ENCODE data around the gene ST6GAL1.

ST6GAL1 gene

DNA sequence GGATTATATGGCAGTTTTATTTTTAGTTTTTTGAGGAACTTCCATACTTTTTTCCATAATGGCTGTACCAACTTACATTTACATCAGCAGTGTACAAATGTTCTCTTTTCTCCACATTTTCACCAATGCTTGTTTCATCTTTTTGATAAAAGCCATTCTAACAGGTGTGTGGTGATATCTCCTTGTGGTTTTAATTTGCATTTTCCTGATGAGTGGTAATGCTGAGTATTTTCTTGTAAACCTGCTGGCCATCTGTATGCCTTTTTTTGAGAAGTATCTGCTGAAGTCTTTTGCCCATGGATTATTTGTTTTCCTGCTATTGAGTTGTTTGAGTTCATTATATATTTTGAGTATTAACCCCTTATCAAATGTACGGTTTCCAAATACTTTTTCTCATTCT is 158.4 kb downstream of the ST6GAL1 start:
- no peaks in the 10 kb centered on the region for H3K36me3 ChIP-seq (ENCODE audit: control insufficient read depth, insufficient read depth, low read length)
- no peaks in the 10 kb centered on the region for H3K9me3 ChIP-seq (ENCODE audit: control insufficient read depth, low read length)
- no peaks in the 10 kb centered on the region for H3K27me3 ChIP-seq (ENCODE audit: control insufficient read depth, insufficient read depth, low read length)
- no peaks in the 10 kb centered on the region for H3K4me1 ChIP-seq (ENCODE audit: control insufficient read depth, insufficient read depth, low read length)
- no peak overlapping the region for H3K9ac ChIP-seq (ENCODE audit: low read length)
- H3K4me3 ChIP-seq (ENCODE audit: low read length), result no peak overlapping the region

- Histone ChIP-seq H3K27me3 (ENCODE audit: control insufficient read depth, insufficient read depth, low read length) (no peaks in the 10 kb centered on the region), H3K4me1 (ENCODE audit: control insufficient read depth, insufficient read depth, low read length) (no peaks in the 10 kb centered on the region), H3K36me3 (ENCODE audit: control insufficient read depth, insufficient read depth, low read length) (no peaks in the 10 kb centered on the region), H3K9me3 (ENCODE audit: control insufficient read depth, low read length) (no peaks in the 10 kb centered on the region), H3K9ac (ENCODE audit: low read length) (no peak overlapping the region), H3K4me3 (ENCODE audit: low read length) (no peak overlapping the region)
Measured at GRCh38 chr3:187093320-187093719, 163.0 kb downstream of the ST6GAL1 start.

DNA sequence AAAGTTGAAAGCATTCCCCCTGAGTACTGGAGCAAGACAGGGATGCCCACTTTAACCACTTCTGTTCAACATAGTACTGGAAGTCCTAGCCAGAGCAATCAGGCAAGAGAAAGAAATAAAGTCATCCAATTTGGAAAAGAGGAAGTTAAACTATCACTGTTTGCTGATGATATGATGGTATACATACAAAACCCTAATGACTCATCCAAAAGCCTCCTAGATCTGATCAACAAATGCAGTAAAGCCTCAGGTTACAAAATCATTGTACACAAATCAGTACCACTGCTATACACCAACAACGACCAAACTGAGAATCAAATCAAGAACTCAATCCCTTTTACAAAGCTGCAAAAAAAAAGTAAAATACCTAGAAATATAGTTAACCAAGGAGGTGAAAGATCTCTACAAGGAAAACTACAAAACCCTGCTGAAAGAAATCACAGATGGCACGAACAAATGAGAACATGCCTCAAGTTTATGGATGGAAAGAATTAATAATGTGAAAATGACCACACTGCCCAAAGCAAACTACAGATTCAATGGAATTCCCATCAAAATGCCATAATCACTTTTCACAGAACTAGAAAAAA is 168.7 kb downstream of the ST6GAL1 start:
- Histone ChIP-seq H3K4me1 (ENCODE audit: control insufficient read depth, insufficient read depth, low read length) (peaks cover 3% of the 10 kb centered on the region), H3K9me3 (ENCODE audit: control insufficient read depth, low read length) (no peaks in the 10 kb centered on the region), H3K36me3 (ENCODE audit: control insufficient read depth, insufficient read depth, low read length) (no peaks in the 10 kb centered on the region), H3K9ac (ENCODE audit: low read length) (no peak overlapping the region), H3K4me3 (ENCODE audit: low read length) (no peak overlapping the region), H3K27me3 (ENCODE audit: control insufficient read depth, insufficient read depth, low read length) (no peaks in the 10 kb centered on the region)

GRCh38 chr3:187101184-187102072 is 171.1 kb downstream of the ST6GAL1 start:
- H3K27me3 ChIP-seq (ENCODE audit: control insufficient read depth, insufficient read depth, low read length), result no peaks in the 10 kb centered on the region
- no peak overlapping the region for H3K4me3 ChIP-seq (ENCODE audit: low read length)
- H3K4me1 ChIP-seq (ENCODE audit: control insufficient read depth, insufficient read depth, low read length), result peaks cover 3% of the 10 kb centered on the region
- no peaks in the 10 kb centered on the region for H3K36me3 ChIP-seq (ENCODE audit: control insufficient read depth, insufficient read depth, low read length)
- no peak overlapping the region for H3K9ac ChIP-seq (ENCODE audit: low read length)
- no peaks in the 10 kb centered on the region for H3K9me3 ChIP-seq (ENCODE audit: control insufficient read depth, low read length)

- H3K4me1 ChIP-seq (ENCODE audit: control insufficient read depth, insufficient read depth, low read length), result peaks cover 3% of the 10 kb centered on the region
- no peak overlapping the region for H3K4me3 ChIP-seq (ENCODE audit: low read length)
- no peaks in the 10 kb centered on the region for H3K27me3 ChIP-seq (ENCODE audit: control insufficient read depth, insufficient read depth, low read length)
- no peaks in the 10 kb centered on the region for H3K36me3 ChIP-seq (ENCODE audit: control insufficient read depth, insufficient read depth, low read length)
- H3K9ac ChIP-seq (ENCODE audit: low read length), result no peak overlapping the region
- H3K9me3 ChIP-seq (ENCODE audit: control insufficient read depth, low read length), result no peaks in the 10 kb centered on the region
Measured at GRCh38 chr3:187102073-187102634, 171.8 kb downstream of the ST6GAL1 start.

GRCh38 chr3:187103251-187103650 is 172.9 kb downstream of the ST6GAL1 start:
- Histone ChIP-seq H3K4me3 (ENCODE audit: low read length) (no peak overlapping the region), H3K4me1 (ENCODE audit: control insufficient read depth, insufficient read depth, low read length) (peaks cover 3% of the 10 kb centered on the region), H3K9ac (ENCODE audit: low read length) (no peak overlapping the region), H3K9me3 (ENCODE audit: control insufficient read depth, low read length) (no peaks in the 10 kb centered on the region), H3K36me3 (ENCODE audit: control insufficient read depth, insufficient read depth, low read length) (no peaks in the 10 kb centered on the region), H3K27me3 (ENCODE audit: control insufficient read depth, insufficient read depth, low read length) (no peaks in the 10 kb centered on the region)

GRCh38 chr3:187104342-187104741 is 174.0 kb downstream of the ST6GAL1 start:
- no peaks in the 10 kb centered on the region for H3K9me3 ChIP-seq (ENCODE audit: control insufficient read depth, low read length)
- no peak overlapping the region for H3K4me3 ChIP-seq (ENCODE audit: low read length)
- peaks cover 3% of the 10 kb centered on the region for H3K4me1 ChIP-seq (ENCODE audit: control insufficient read depth, insufficient read depth, low read length)

DNA sequence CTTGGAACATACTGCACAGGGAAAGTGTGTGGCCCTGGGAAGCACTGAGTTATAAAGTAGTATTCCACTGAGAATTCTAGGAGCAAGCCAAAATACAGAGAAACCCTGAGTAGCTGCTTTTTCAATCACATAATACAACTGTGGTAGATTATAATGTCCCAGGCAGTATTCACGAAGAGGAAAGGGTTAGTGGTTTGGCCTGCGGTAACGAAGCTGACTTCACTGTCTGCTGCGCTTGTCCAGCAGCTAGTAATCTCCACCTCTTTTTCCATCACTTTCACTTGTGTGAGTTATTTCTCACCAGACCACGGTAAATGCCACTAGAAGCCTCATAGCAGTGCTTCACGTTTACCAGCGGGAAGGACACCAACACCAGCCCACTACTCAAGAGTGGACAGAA is 174.6 kb downstream of the ST6GAL1 start:
- no peak overlapping the region for H3K4me3 ChIP-seq (ENCODE audit: low read length)
- H3K27me3 ChIP-seq (ENCODE audit: control insufficient read depth, insufficient read depth, low read length), result no peaks in the 10 kb centered on the region
- no peak overlapping the region for H3K9ac ChIP-seq (ENCODE audit: low read length)

More at GRCh38 chr3:187104342-187104741, 174.0 kb downstream of the ST6GAL1 start:
- Histone ChIP-seq H3K36me3 (ENCODE audit: control insufficient read depth, insufficient read depth, low read length) (no peaks in the 10 kb centered on the region), H3K9ac (ENCODE audit: low read length) (no peak overlapping the region), H3K27me3 (ENCODE audit: control insufficient read depth, insufficient read depth, low read length) (no peaks in the 10 kb centered on the region)

DNA sequence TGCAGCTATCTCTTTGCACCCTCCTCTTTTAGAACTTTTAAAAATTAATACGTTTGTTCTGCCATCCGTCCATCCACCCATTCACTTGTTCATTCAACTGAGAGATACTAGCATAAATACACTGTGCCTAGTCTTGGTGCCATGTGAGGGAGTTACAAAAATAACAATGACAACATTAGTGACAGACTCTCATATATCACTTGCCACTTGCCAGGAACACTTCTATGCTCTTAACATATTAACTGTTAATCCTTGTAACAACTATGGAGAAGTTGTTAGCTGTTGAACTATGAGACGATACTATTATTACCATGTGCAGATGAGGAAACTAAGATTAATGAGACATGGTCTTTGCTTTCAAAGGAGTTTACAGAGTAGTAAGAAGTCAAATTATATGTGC is 175.4 kb downstream of the ST6GAL1 start:
- no peaks in the 10 kb centered on the region for H3K36me3 ChIP-seq (ENCODE audit: control insufficient read depth, insufficient read depth, low read length)
- H3K4me1 ChIP-seq (ENCODE audit: control insufficient read depth, insufficient read depth, low read length), result peaks cover 3% of the 10 kb centered on the region
- H3K4me3 ChIP-seq (ENCODE audit: low read length), result no peak overlapping the region
- no peaks in the 10 kb centered on the region for H3K9me3 ChIP-seq (ENCODE audit: control insufficient read depth, low read length)
- H3K27me3 ChIP-seq (ENCODE audit: control insufficient read depth, insufficient read depth, low read length), result no peaks in the 10 kb centered on the region
- no peak overlapping the region for H3K9ac ChIP-seq (ENCODE audit: low read length)

More for the DNA sequence above, 174.6 kb downstream of the ST6GAL1 start:
- Histone ChIP-seq H3K36me3 (ENCODE audit: control insufficient read depth, insufficient read depth, low read length) (no peaks in the 10 kb centered on the region), H3K4me1 (ENCODE audit: control insufficient read depth, insufficient read depth, low read length) (peaks cover 3% of the 10 kb centered on the region), H3K9me3 (ENCODE audit: control insufficient read depth, low read length) (no peaks in the 10 kb centered on the region)

- H3K36me3 ChIP-seq (ENCODE audit: control insufficient read depth, insufficient read depth, low read length), result no peaks in the 10 kb centered on the region
- no peaks in the 10 kb centered on the region for H3K4me1 ChIP-seq (ENCODE audit: control insufficient read depth, insufficient read depth, low read length)
- H3K27me3 ChIP-seq (ENCODE audit: control insufficient read depth, insufficient read depth, low read length), result no peaks in the 10 kb centered on the region
- H3K4me3 ChIP-seq (ENCODE audit: low read length), result no peak overlapping the region
- no peak overlapping the region for H3K9ac ChIP-seq (ENCODE audit: low read length)
- no peaks in the 10 kb centered on the region for H3K9me3 ChIP-seq (ENCODE audit: control insufficient read depth, low read length)
Measured at GRCh38 chr3:187107989-187108388, 177.7 kb downstream of the ST6GAL1 start.

- no peaks in the 10 kb centered on the region for H3K27me3 ChIP-seq (ENCODE audit: control insufficient read depth, insufficient read depth, low read length)
- no peaks in the 10 kb centered on the region for H3K4me1 ChIP-seq (ENCODE audit: control insufficient read depth, insufficient read depth, low read length)
- H3K9ac ChIP-seq (ENCODE audit: low read length), result no peak overlapping the region
- no peaks in the 10 kb centered on the region for H3K36me3 ChIP-seq (ENCODE audit: control insufficient read depth, insufficient read depth, low read length)
- no peak overlapping the region for H3K4me3 ChIP-seq (ENCODE audit: low read length)
- no peaks in the 10 kb centered on the region for H3K9me3 ChIP-seq (ENCODE audit: control insufficient read depth, low read length)
Measured at GRCh38 chr3:187110156-187110555, 179.8 kb downstream of the ST6GAL1 start.

All from mucosa of stomach (tissue), 1 donor.